NCI-H1092 (cell line): Measurements from ENCODE around the gene ANKRD65.
A peak's percentile ranks its signal among the peaks of the same experiment; 100 is the strongest.
"Not testable (repeated sequence)": the region's sequence is repeated elsewhere in the genome, so short reads cannot be mapped to it uniquely, and the experiment has no call there.

Experiments used
- DNase-seq: peaks from one replicate; lab custom pipeline; 2025; lab: John Stamatoyannopoulos, UW

The ANKRD65 gene

GRCh38 chr1:1415751-1416150, 5.3 kb downstream of the ANKRD65 start:
- no peak for DNase-seq

GRCh38 chr1:1412311-1412902, 8.7 kb downstream of the ANKRD65 start:
- DNase-seq: not testable (repeated sequence)

- DNase-seq: no peak
These were observed 9.4 kb downstream of the ANKRD65 start for GRCh38 chr1:1411626-1412025.

DNA sequence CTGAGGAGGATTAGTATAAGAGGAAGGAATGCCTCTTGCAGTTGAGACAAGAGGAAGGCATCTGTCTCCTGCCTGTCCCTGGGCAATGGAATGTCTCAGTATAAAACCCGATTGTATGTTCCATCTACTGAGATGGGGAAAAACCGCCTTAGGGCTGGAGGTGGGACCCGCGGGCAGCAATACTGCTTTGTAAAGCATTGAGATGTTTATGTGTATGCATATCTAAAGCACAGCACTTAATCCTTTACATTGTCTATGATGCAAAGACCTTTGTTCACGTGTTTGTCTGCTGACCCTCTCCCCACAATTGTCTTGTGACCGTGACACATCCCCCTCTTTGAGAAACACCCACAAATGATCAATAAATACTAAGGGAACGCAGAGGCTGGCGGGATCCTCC, 10.8 kb downstream of the ANKRD65 start:
- not testable (repeated sequence) for DNase-seq

GRCh38 chr1:1407636-1408318, 13.3 kb downstream of the ANKRD65 start:
- no peak for DNase-seq

DNA sequence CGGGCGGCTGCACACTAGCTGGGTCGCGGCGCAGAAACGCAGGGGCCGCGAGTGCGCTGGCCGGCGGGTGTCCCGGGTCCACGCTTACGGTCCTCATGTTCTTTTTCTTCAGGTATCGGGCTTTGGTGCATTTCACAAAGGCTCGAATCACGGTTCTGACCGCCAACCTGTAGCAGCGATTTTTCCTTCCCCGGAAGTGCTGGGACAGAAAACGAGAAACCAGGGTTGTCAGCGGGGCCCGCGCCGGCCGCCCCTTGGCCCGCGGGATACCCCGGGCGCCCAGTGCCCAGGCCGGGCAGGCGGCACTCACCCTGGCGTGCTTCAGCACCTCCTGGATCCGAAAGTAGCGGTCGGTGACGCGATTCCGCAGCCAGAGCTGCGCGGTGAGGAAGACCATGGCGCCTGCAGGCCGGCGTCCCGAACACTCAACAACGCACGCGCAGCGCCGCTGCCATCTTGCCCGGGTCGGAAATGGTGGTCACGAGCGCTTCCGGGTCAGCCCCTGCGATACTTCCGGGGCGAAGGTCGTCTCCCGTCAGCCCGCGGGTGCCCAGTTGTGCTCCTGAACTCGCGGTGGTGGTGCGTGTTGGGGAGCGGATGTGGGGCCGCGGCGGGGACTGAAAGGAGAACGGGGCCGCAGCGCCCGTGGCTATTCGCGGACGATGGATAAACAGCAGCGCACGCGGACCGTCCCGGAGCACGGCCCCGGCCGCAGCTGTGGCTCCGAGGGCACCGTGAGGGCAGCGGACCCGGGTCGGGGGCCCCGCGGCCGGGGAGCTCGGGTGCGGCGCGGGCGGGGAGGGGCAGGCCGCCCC, 14.0 kb downstream of the ANKRD65 start, which contains the start of gene MRPL20:
Gene MRPL20 (minus strand): TSS at position 473 of the 815 bp plus-strand sequence. CDS start 76 bp downstream, at position 397.
- peak; percentile 83 for DNase-seq

GRCh38 chr1:1406101-1406820, 14.8 kb downstream of the ANKRD65 start:
- no peak for DNase-seq

- DNase-seq: no peak
These were observed 17.4 kb downstream of the ANKRD65 start for GRCh38 chr1:1403653-1404052.

DNA sequence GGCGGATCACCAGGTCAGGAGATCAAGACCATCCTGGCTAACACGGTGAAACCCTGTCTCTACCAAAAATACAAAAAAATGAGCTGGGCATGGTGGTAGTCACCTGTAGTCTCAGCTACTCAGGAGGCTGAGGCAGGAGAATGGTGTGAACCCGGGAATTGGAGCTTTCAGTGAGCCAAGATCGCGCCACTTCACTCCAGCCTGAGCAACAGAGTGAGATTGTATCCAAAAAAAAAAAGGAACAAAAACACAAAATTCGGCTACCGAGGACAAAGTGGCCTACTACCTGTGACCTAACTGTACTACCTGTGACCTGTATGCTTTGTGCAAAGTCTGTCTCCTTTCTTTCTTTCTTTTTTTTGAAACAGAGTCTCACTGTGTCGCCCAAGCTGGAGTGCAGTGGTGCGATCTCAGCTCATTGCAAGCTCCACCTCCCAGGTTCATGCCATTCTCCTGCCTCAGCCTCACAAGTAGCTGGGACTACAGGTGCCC, 18.1 kb downstream of the ANKRD65 start:
- DNase-seq: not testable (repeated sequence)

DNA sequence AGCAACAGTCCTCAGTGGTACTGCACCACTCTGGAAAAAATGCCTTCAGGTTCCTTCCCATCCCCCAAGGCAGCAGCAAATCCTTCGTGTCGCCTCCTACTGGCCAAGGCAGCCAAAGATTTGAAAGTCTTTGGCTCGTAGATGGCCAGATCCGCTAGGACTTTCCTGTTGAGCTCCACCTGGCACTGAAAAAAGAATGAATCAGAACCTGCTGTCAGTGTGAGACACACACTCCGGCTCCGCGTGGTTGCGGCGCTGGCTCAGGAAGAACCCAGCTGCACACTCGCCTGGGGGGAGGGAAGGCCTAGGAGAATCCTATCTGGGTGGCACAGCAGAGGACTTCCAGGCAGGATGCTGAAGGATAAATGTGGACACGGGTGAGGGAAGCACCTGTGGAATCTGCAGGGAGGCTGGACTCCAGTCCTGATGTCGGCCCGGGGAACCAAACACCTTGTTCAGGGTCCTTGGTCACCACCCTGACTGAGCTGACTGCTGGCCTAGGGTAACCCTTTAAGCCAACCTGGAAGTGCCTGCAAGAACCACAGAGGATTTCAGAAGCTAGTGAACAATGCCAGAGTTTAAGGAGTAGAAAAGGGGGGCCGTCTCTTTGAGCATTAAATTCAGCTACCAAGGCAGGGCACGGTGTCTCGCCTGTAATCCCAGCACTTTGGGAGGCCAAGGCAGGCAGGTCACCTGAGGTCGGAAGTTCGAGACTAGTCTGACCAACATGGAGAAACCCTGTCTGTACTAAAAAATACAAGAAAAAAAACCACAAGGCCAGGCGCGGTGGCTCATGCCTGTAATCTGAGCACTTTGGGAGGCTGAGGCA, 18.8 kb downstream of the ANKRD65 start:
- DNase-seq: no peak

GRCh38 chr1:1401457-1402010, 19.5 kb downstream of the ANKRD65 start:
- DNase-seq: no peak

DNA sequence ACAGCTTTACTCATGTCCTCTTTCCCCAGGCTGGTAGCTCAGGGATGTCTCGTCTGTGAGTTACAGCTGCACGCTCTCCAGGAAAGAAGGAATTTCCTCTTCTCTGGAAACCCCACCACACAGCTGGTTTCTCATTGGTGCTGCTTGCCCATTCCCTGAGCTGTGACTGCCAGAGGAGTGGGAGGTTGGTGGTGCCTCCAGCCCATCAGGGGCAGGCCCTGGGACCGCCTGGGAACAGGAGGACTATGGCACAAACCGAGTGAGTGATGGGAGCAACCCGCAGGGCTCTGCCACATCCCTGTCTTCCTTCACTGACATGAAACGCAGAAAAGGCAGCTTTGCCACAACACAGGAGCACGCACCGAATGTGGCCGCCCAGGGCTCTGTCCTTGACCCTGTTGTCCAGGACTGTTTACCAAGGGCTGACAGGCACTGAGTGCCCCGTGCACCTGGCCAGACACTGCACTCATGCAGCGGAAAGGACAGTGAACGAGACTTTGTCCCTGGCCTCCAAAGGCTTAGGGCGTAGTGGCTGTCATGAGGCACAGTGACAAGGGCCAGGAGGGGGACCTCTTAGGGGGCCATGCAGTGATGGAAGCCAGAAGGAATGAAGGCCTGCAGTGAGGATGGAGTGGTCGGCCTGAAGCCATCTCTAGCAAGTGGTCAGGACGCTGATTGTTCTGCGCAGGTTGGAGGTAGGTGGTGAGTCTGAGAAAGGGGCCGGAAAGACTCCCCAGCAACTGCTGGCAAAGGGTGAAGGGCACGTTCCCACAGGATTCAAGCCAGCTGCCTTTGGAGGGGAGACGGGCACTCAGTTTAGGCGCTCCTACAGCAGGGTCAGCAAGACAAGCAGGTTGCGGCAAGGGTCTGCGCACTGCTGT, 20.3 kb downstream of the ANKRD65 start:
- DNase-seq: no peak

DNA sequence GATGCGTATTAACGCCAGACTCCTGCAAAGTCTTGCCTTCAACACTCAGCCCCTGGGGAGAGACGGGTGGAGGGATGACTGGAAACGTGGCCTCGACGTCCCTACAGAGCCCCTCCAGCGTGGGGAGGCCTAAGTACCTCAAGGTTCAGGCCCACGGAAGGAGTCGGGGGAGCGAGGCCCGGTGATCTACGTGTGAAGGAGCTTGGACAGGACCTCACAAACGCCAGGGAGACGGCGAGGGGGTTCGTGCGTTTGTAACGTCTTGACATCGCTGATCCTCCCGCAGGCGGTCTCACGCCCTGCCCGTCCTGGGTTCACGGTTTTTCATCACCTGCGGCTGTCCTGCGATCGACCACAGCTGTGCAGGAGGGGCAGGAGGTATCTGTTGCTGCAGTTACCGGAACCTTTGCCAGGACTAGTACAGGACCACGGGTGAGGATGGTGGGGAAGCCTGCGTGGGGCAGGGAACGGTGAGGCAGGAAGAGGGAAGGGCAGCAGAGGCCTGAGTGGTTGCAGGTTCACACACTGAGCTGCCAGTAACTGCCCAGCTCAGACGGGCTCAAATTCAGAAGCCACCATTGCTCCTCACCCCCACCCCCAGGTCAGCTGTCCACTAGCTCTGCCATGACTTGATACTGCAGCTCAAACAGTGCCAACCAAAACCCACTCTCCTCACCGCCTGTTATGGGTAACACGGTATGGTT, 21.1 kb downstream of the ANKRD65 start:
- DNase-seq: no peak

GRCh38 chr1:1399187-1399871, 21.7 kb downstream of the ANKRD65 start, which contains the start of gene CCNL2:
Gene CCNL2 (minus strand): TSS chr1:1399335. CDS start chr1:1399306, 29 bp downstream.
- DNase-seq: peak; percentile 86

DNA sequence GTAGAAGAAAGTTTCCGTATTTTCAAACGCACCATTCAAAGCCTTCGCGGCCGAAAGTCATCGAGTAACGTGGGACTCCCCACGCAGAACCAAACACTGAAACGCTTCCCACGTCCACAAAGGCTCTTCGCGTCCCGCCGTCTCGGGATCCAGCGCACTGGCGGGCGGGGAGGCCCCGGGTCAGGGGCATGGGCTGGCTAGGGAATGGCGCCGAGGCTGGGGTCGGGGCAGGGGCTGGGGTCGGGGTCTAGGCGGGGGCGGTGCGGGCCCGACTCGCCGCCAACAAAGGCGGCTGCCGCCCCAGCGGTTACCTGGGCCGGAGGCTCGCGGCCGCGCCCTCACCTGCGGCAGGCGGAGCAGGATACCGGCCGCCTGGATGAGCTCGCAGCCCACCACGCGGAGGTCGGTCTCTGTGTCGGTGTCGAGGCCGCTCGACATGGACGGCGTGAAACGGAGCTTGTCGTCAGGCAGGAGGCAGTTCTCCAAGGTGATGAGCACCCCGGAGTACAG, 22.3 kb downstream of the ANKRD65 start:
- DNase-seq: no peak

- DNase-seq: no peak
These were observed 23.1 kb downstream of the ANKRD65 start for GRCh38 chr1:1397839-1398523.

GRCh38 chr1:1395166-1395565, 25.9 kb downstream of the ANKRD65 start:
- DNase-seq: no peak

DNA sequence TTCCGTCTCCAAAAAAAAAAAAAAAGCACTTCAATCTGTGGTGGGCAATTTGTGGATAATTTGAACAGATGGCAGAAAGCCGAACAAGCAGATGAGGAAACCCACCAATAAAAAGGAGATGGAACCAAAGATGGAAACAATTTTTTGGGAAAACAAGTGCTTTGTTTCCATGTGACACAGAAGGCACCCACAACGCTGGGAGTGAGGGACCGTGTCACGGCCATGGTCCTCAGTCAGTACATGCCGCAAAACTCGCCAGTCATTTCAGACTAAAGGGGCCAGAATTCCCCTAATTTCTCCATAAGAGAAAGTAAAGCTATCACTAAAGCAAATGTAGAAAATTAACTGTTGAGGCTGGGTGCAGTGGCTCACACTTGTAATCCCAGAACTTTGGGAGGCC, 27.0 kb downstream of the ANKRD65 start:
- DNase-seq: no peak
